Activated T-cell treated with anti-CD3 and anti-CD28 coated beads for 4 hours (primary cell): ENCODE data around the gene RPS6KA2.

Source experiments
- DNase-seq: peaks from one replicate; pipeline ENCODE4 v3.0.0-alpha.2; 2020

RPS6KA2 gene

GRCh38 chr6:166461821-166462460 lies 165.1 kb downstream of the RPS6KA2 start:
- DNase-seq, result no peak

- DNase-seq, result no peak
These were observed 166.3 kb downstream of the RPS6KA2 start for GRCh38 chr6:166460473-166461437.

GRCh38 chr6:166459906-166460305 lies 167.1 kb downstream of the RPS6KA2 start:
- no peak for DNase-seq

DNA sequence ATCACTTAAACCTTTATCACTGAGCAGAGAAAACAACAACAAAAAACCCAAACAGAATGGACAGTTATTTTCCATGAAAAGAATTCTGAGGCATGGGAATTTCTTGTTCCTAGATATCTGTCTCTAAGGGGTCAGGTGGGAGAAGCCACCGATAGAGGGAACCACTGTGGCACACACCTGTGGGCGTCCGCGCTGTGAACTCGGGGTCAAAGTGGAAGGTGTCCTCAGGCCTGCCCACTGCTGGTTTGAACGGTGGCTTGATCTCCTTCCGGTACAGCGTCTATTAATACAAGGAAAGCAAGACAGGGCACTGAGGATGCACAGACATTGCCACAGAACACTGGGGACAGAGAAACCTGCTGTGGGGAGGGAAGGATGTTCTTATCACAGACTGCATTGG lies 167.8 kb downstream of the RPS6KA2 start:
- DNase-seq, result no peak

DNA sequence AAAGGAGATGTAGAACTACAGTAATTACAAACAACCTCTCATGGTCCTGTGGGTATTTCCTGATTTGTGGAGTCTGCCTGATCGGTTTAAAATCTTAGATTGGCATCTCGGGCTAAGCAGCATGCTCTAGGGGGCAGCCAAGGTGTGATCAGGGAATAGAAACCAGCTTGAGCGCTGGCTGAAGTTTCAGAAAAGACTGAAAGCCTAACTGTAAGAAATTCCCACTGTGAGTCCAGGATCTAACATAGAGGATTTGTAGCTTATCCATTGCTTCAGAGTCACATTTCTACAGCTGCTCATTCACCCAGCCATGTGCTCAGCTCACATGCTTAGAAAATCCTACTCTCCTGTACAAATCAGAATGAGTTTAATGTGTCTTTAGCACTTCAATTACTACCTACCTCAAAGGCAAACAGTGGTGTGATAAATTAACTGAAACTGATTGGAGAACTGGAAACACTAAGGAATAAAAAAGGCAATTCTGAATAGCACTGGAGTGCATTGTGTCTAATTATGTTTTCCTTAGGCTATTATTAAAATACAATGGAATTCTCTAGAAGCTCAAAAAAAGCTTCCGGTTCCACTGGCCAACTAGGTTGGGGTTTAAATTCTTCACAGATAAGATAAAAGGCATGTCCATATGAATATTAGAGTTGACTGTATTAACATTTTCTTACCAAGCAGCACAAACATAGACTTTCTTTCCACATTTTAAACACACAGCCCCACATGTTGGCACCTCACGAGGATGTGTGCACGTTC lies 170.5 kb downstream of the RPS6KA2 start:
- no peak for DNase-seq

- DNase-seq, result no peak
These were observed 172.1 kb downstream of the RPS6KA2 start for GRCh38 chr6:166454692-166455515.

DNA sequence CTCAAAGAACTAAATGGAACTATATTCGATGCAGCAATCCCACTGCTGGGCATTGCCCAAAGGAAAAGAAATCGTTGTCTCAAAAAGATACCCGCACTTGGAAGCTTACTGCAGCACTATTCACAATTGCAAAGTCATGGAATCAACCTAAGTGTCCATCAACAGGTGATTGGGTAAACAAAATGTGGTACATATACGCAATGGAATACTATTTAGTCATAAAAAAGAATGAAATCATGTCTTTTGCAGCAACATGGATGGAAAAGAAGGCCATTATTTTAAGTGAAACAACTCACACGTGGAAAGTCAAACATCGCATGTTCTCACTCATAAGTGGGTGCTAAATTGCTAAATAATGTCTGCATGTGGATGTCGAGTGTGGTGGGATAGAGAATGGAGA lies 173.4 kb downstream of the RPS6KA2 start:
- no peak for DNase-seq

DNA sequence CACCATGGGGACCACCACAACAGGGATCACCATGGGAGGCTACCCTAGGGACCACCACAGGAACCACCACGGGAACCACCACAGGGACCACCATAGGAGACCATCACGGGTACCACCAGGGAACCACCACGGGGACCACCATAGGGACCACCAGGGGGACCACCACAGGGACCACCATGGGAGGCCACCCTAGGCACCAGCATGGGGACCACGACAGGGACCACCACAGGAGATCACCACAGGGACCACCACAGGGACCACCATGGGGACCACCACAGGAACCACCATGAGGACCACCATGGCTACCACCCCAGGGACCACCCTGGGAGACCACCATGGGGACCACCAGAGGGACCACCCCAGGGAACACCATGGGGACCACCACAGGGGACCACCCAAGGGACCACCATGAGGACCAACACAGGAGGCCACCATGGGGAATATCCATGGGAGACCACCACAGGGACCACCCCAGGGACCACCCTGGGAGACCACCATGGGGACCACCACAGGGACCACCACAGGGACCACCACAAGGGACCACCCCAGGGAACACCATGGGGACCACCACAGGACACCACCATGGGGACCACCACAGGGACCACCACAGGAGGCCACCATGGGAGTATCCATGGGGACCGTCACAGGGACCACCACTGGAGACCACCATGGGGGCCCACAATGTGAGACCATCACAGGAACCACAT lies 176.7 kb downstream of the RPS6KA2 start:
- no peak for DNase-seq

GRCh38 chr6:166449641-166450040 lies 177.4 kb downstream of the RPS6KA2 start:
- no peak for DNase-seq

- DNase-seq, result no peak
These were observed 178.0 kb downstream of the RPS6KA2 start for GRCh38 chr6:166449036-166449435.

DNA sequence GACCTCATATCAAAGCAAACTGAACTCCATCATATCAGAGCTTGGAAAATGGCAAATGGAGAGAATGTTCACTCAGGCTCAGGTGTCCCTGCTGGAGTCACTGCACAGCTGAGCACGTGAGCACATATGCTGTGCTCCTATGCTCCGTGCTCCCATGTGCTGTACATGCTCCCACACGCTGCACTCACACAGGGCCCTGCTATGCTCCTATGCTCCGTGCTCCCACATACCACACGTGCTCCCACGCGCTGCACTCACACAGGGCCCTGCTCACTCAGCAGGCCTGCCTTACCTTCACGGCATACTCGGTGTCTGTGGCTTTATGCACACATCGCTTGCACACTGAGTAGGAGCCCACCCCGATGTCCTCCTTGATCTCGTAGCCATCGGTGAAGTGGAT lies 178.6 kb downstream of the RPS6KA2 start:
- DNase-seq, result no peak

DNA sequence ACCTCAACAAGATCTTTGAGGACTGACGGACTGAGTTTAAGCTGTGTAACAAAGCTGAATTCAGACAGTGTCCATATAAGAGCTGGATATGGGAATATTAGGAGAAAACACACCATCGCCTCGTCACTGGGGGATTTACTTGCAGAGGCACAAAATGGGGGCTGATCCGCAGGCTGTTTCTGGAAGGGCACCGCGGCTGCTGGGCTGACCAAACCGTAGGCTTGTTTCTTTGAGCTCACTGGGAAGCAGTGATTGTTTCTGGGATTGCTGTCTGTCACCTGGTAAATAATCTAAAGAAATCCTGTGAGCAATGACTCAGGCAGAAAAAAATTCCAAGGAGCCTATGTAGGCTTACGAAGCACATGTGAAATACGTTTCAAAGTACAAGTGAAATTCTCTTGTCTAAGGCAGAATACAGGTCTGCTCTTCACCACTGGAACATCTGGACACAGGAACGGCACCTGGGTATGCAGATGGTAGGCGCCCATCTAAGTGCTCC lies 180.4 kb downstream of the RPS6KA2 start:
- no peak for DNase-seq

DNA sequence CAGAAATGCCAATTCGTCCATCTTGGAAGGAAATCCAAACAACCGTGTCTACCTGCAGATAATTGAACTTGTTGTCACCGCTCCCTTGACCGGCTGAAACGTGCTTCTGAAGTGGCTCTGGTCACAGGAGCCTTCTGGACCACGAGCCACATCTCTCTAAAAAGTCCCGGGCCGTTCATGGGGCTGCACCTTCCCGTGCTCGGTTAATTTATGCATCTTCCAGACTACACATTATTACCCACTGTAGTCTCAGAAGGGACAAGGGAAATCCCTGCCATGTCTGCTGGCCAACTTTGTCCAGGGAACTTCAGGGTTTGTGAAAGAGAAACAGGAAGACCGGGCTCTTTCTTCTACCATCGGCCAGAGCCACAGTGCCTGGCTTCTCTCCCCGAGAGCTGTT lies 180.9 kb downstream of the RPS6KA2 start:
- no peak for DNase-seq

GRCh38 chr6:166444446-166444845 lies 182.6 kb downstream of the RPS6KA2 start:
- DNase-seq, result no peak

- DNase-seq, result no peak
These were observed 183.9 kb downstream of the RPS6KA2 start for GRCh38 chr6:166443166-166443565.

- no peak for DNase-seq
These were observed 184.8 kb downstream of the RPS6KA2 start for GRCh38 chr6:166442131-166442685.

GRCh38 chr6:166441325-166442078 lies 185.5 kb downstream of the RPS6KA2 start:
- no peak for DNase-seq

DNA sequence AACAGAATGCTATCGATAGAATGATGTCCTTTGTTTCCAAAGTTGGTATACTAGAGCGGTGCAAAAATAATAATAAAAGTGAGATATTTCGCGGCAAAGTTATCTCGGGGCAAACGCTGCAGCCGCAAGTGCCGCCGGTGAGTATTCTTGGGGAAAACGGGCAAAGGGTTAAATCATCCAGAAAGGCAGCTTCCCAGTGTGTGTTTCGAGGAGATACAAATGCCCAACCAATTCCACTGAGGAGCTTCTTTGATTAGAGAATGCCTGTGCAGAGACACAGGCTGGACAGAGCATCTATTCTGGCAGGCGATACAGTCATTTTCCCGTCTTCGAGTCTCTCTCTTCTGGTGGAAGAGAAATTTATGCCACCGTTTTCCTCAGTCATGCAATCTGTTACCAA lies 186.3 kb downstream of the RPS6KA2 start:
- no peak for DNase-seq

GRCh38 chr6:166440106-166440505 lies 186.9 kb downstream of the RPS6KA2 start:
- DNase-seq, result no peak

DNA sequence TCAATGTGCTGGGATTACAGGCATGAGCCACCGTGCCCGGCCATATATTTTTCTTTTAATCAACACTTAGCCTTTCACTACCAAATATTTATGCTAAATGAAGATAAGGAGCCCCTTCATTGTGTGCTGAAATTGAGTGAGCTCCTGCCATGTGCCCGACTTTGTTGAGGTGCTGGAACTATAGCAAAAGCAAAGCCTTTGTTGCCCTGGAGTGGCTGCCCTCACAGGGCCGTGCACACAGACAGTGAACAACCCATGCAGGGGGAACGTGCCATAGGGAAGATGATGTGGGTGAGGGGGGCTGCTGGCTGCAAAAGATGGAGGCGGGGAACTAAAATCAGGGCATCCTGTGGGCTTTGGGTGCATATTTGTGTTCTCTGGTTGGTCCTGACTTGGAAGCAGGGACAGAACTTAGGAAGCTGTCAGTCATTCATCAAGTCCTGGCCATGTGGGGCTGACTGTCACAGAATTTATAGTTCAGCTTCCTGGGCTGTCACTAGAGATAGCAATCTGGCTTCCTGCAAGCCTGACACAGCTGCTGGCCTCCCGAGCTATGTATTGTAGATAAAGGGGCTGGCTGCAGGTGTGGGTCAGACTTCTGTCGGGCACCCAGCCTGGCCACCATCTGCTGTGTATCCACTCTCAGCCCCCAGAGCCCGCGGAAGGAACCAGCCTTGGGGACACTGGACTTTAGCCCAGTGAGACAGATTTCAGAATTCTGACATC lies 187.5 kb downstream of the RPS6KA2 start:
- DNase-seq, result no peak
